Measurements from ENCODE around the gene TBC1D22A. TPM values are rescaled to one million over a fixed set of nuclear protein-coding genes. Genes with fewer than 3 reads are reported as not detected.
"Not testable (repeated sequence)": the region's sequence is repeated elsewhere in the genome, so short reads cannot be mapped to it uniquely, and the experiment has no call there.

The TBC1D22A gene
- total RNA-seq, 1 donor from 2014 or later, result 14.3 TPM

- H3K27me3 Mint-ChIP-seq (ENCODE audit: low read depth), result no peaks in the 10 kb centered on the region
- H3K36me3 Mint-ChIP-seq (ENCODE audit: low read depth), result no peaks in the 10 kb centered on the region
- H3K27ac Mint-ChIP-seq (ENCODE audit: unreplicated experiment), result peak overlapping the region; percentile 96
Observed at GRCh38 chr22:47136050-47136449, 373.6 kb downstream of the TBC1D22A start.

GRCh38 chr22:47136671-47137070 lies 374.2 kb downstream of the TBC1D22A start:
- TF ChIP-seq CTCF (conservative IDR thresholded peaks at IDR 0.05), result no peak
- H3K4me3 Mint-ChIP-seq, result no peak overlapping the region
- no peaks in the 10 kb centered on the region for H3K27me3 Mint-ChIP-seq (ENCODE audit: low read depth)
- H3K27ac Mint-ChIP-seq (ENCODE audit: unreplicated experiment), result no peak overlapping the region
- no peaks in the 10 kb centered on the region for H3K9me3 Mint-ChIP-seq
- no peaks in the 10 kb centered on the region for H3K36me3 Mint-ChIP-seq (ENCODE audit: low read depth)
- no peak for DNase-seq (ENCODE audit: low read depth, low spot score)
- peaks cover 6% of the 10 kb centered on the region for H3K4me1 Mint-ChIP-seq

More at GRCh38 chr22:47136050-47136449, 373.6 kb downstream of the TBC1D22A start:
- peaks cover 6% of the 10 kb centered on the region for H3K4me1 Mint-ChIP-seq
- H3K9me3 Mint-ChIP-seq, result no peaks in the 10 kb centered on the region
- no peak for DNase-seq (ENCODE audit: low read depth, low spot score)
- TF ChIP-seq CTCF (conservative IDR thresholded peaks at IDR 0.05), result no peak
- no peak overlapping the region for H3K4me3 Mint-ChIP-seq

GRCh38 chr22:47139013-47139789 lies 376.8 kb downstream of the TBC1D22A start:
- H3K36me3 Mint-ChIP-seq (ENCODE audit: low read depth), result no peaks in the 10 kb centered on the region
- no peak for TF ChIP-seq CTCF (conservative IDR thresholded peaks at IDR 0.05)
- H3K4me1 Mint-ChIP-seq, result peaks cover 1% of the 10 kb centered on the region
- H3K27ac Mint-ChIP-seq (ENCODE audit: unreplicated experiment), result no peak overlapping the region
- H3K27me3 Mint-ChIP-seq (ENCODE audit: low read depth), result no peaks in the 10 kb centered on the region
- no peak for DNase-seq (ENCODE audit: low read depth, low spot score)
- H3K4me3 Mint-ChIP-seq, result no peak overlapping the region
- no peaks in the 10 kb centered on the region for H3K9me3 Mint-ChIP-seq

GRCh38 chr22:47139790-47140119 lies 377.3 kb downstream of the TBC1D22A start:
- Mint-ChIP-seq H3K4me3 (no peak overlapping the region), H3K4me1 (no peaks in the 10 kb centered on the region), H3K27me3 (ENCODE audit: low read depth) (no peaks in the 10 kb centered on the region), H3K27ac (ENCODE audit: unreplicated experiment) (no peak overlapping the region), H3K36me3 (ENCODE audit: low read depth) (no peaks in the 10 kb centered on the region), H3K9me3 (no peaks in the 10 kb centered on the region)
- TF ChIP-seq CTCF (conservative IDR thresholded peaks at IDR 0.05), result no peak
- DNase-seq (ENCODE audit: low read depth, low spot score), result no peak

- H3K4me1 Mint-ChIP-seq; H3K36me3 Mint-ChIP-seq (ENCODE audit: low read depth); H3K4me3 Mint-ChIP-seq; DNase-seq (ENCODE audit: low read depth, low spot score); H3K27me3 Mint-ChIP-seq (ENCODE audit: low read depth); H3K9me3 Mint-ChIP-seq; H3K27ac Mint-ChIP-seq (ENCODE audit: unreplicated experiment): not testable (repeated sequence)
Observed at GRCh38 chr22:47140975-47141374, 378.5 kb downstream of the TBC1D22A start.

- Mint-ChIP-seq H3K27me3 (ENCODE audit: low read depth) (no peaks in the 10 kb centered on the region), H3K9me3 (no peaks in the 10 kb centered on the region), H3K27ac (ENCODE audit: unreplicated experiment) (no peak overlapping the region), H3K36me3 (ENCODE audit: low read depth) (no peaks in the 10 kb centered on the region), H3K4me3 (no peak overlapping the region), H3K4me1 (no peaks in the 10 kb centered on the region)
- DNase-seq (ENCODE audit: low read depth, low spot score), result no peak
- TF ChIP-seq CTCF (conservative IDR thresholded peaks at IDR 0.05), result no peak
Observed at GRCh38 chr22:47142427-47143046, 380.1 kb downstream of the TBC1D22A start.

All from neural crest cell (in vitro differentiated cells).